Adrenal gland (tissue), 12 donors: ENCODE data around the gene C16orf96. TPM values are rescaled to one million over a fixed set of nuclear protein-coding genes. Genes with fewer than 3 reads are reported as not detected.
"Not testable (repeated sequence)": the region's sequence is repeated elsewhere in the genome, so short reads cannot be mapped to it uniquely, and the experiment has no call there.

Source experiments
- DNase-seq, 7 donors: peaks; one replicate each; pipeline ENCODE4 v3.0.0-alpha.2; 2019 to 2020
- H3K27ac ChIP-seq, 5 donors: fragments of 200-600 bp; sonication (generic) in 4 of 5; 1 replicate in 3 of 5; 2 replicates in 2 of 5; pipeline versions ENCODE4 v1.5.1 to v1.8.0; 2016 to 2020; ENCODE audit warnings: mild to moderate bottlenecking in 1 of 5
- H3K27me3 ChIP-seq: fragments of 200-600 bp; 2 replicates; pipeline ENCODE4 v1.8.0; 2021
- H3K36me3 ChIP-seq, 2 donors: fragments of 200-600 bp; replicated peaks in 1 of 2; 1 replicate in 1 of 2; 2 replicates in 1 of 2; pipeline versions ENCODE4 v1.5.1 to v1.8.0; 2018 to 2022
- H3K4me1 ChIP-seq, 2 donors: fragments of 200-600 bp; replicated peaks in 1 of 2; 1 replicate in 1 of 2; 2 replicates in 1 of 2; pipeline versions ENCODE4 v1.5.1 to v1.8.0; 2018 to 2021
- H3K4me3 ChIP-seq, 4 donors: fragments of 200-600 bp; sonication (generic) in 3 of 4; one replicate each; pipeline ENCODE4 v1.5.1; 2016 to 2018
- H3K9me3 ChIP-seq, 3 donors: fragments of 200-600 bp; sonication (generic) in 1 of 3; replicated peaks in 1 of 3; 1 replicate in 2 of 3; 2 replicates in 1 of 3; pipeline versions ENCODE4 v1.5.1 to v1.8.0; 2016 to 2021
- CTCF ChIP-seq, 6 experiments: fragments of 450-650 bp in 4 of 6; fragments of 200-600 bp in 2 of 6; sonication (generic) in 1 of 6; IDR thresholded peaks; 1 replicate in 5 of 6; 2 replicates in 1 of 6; pipeline versions ENCODE4 v1.5.1 to v1.8.0; 2016 to 2021; ENCODE audit warnings: antibody characterized with exemption in 6 of 6, mild to moderate bottlenecking in 2 of 6, moderate library complexity in 1 of 6
- POLR2A ChIP-seq, 2 donors: fragments of 450-650 bp; IDR thresholded peaks; one replicate each; pipeline ENCODE4 v1.6.1; 2017; ENCODE audit warnings: antibody characterized with exemption in 2 of 2, mild to moderate bottlenecking in 2 of 2, moderate library complexity in 1 of 2
- WGBS, 4 donors: extraction: QIAGEN DNeasy Blood & Tissue Kit in 2 of 4; methylation state at CpG; one replicate each; pipeline versions ENCODE4 v1.1.5 to v1.1.7; 2013 to 2017; 5-methylcytosine and 5-hydroxymethylcytosine counted together
- intact Hi-C, 2 donors: fragments of 100-400 bp; cut with DNase I; formaldehyde crosslinking; loops; one replicate each; pipeline versions ENCODE4 v1.14.1 to v1.15.0; 2022 to 2023
- polyA plus RNA-seq, 3 donors: library from polyadenylated mRNA; stranded (reverse); fragments of 200-250 nt in 2 of 3; fragments of 350-450 nt in 1 of 3; fragmentation: Illumina TruSeq in 1 of 3; extraction: RNeasy Lipid Tissue Mini Kit (QIAGEN cat#74804) in 1 of 3; gene quantifications; one replicate each; pipeline ENCODE4 v1.2.3, GENCODE V29; 2013 to 2014
- total RNA-seq, 9 donors: library from RNA; depleted of rRNA in 4 of 9; stranded (reverse); fragments of >200 nt in 4 of 9; fragments of 120-200 nt in 1 of 9; fragmentation: NEBNext Ultra II Directional in 1 of 9; extraction: Animal tissue kit (Norgen Biotek cat#: 25700) in 1 of 9; gene quantifications; one replicate each; pipeline versions ENCODE4 v1.1.0 to v1.2.4, GENCODE V29; 2013 to 2023
- donor health status: healthy with polysubstance abuse.
- donor health status: Bipolar disorder and iron deficiency.
- donor health status: DM: yes; HTN: yes; CAD: no.
- donor health status: DM: no; HTN: no; CAD: no.
- donor health status: DM: no; HTN: no; CAD: no.
- donor health status: DM: yes; HTN: yes; CAD: no.

C16orf96 gene
- total and polyA plus RNA-seq, 12 donors: 0.07 to 0.61 (median 0.28) TPM; not detected in 1

- WGBS, 4 donors: 74 to 80% (median 78%) methylated on average over 6 of the region's 6 CpGs
- Histone ChIP-seq H3K36me3 (no peaks in the 10 kb centered on the region), H3K27ac (no peak overlapping the region), H3K4me1 (no peaks in the 10 kb centered on the region), H3K27me3 (no peaks in the 10 kb centered on the region), H3K4me3 (no peak overlapping the region), H3K9me3 (no peaks in the 10 kb centered on the region)
- DNase-seq: no peak
- intact Hi-C loops: no loop called here
- TF ChIP-seq POLR2A (IDR thresholded peaks at IDR 0.05) (no peak), CTCF (IDR thresholded peaks at IDR 0.05) (no peak)
Measured at GRCh38 chr16:4570086-4570485, 13.9 kb downstream of the C16orf96 start.

GRCh38 chr16:4570688-4571321 lies 14.7 kb downstream of the C16orf96 start:
- Histone ChIP-seq H3K4me3 (no peak overlapping the region), H3K27ac (no peak overlapping the region), H3K36me3 (no peaks in the 10 kb centered on the region), H3K9me3 (no peaks in the 10 kb centered on the region), H3K4me1 (no peaks in the 10 kb centered on the region), H3K27me3 (no peaks in the 10 kb centered on the region)
- WGBS, 4 donors: 78 to 82% (median 79%) methylated on average over 15 of the region's 15 CpGs
- intact Hi-C loops: no loop called here
- TF ChIP-seq CTCF (IDR thresholded peaks at IDR 0.05): no peak
- TF ChIP-seq POLR2A (IDR thresholded peaks at IDR 0.05): no peak
- no peak for DNase-seq

GRCh38 chr16:4572715-4573114 lies 16.6 kb downstream of the C16orf96 start:
- H3K27ac ChIP-seq: no peak overlapping the region
- no peaks in the 10 kb centered on the region for H3K27me3 ChIP-seq
- H3K36me3 ChIP-seq: no peaks in the 10 kb centered on the region
- intact Hi-C loops: no loop called here
- H3K4me3 ChIP-seq: no peak overlapping the region
- WGBS, 4 donors: 29 to 49% (median 41%) methylated on average over 3 to 4 of the region's 4 CpGs
- no peaks in the 10 kb centered on the region for H3K9me3 ChIP-seq
- peak in 3 of 7 donors; percentile 16 to 55 (median 27) for DNase-seq
- TF ChIP-seq POLR2A (IDR thresholded peaks at IDR 0.05): no peak
- TF ChIP-seq CTCF (IDR thresholded peaks at IDR 0.05): no peak
- H3K4me1 ChIP-seq: no peaks in the 10 kb centered on the region

- 76 to 81% (median 80%) methylated on average over 7 of the region's 7 CpGs for WGBS, 4 donors
- H3K4me3 ChIP-seq, H3K9me3 ChIP-seq, H3K27ac ChIP-seq, DNase-seq, H3K36me3 ChIP-seq, intact Hi-C loops, H3K4me1 ChIP-seq, H3K27me3 ChIP-seq: not testable (repeated sequence)
Measured at GRCh38 chr16:4573926-4574325, 17.8 kb downstream of the C16orf96 start.
